Gastroesophageal sphincter (tissue), 4 donors: Measurements from ENCODE around the gene TMBIM1. TPM values are rescaled to one million over a fixed set of nuclear protein-coding genes. Genes with fewer than 3 reads are reported as not detected.

Source experiments
- ATAC-seq: fragments of 150-250 bp; one replicate; pipeline ENCODE4 v1.9.1; 2016; ENCODE audit warnings: mild to moderate bottlenecking, moderate library complexity
- H3K27ac ChIP-seq, 4 donors: fragments of 200-600 bp; sonication (generic) in 3 of 4; 1 replicate in 3 of 4; 2 replicates in 1 of 4; pipeline ENCODE4 v1.5.1; 2016 to 2019
- H3K27me3 ChIP-seq: fragments of 200-600 bp; sonication (generic); one replicate; pipeline ENCODE4 v1.5.1; 2019
- H3K36me3 ChIP-seq, 2 donors: fragments of 200-600 bp; sonication (generic); one replicate each; pipeline ENCODE4 v1.5.1; 2019; ENCODE audit warnings: control low read depth in 1 of 2
- H3K4me1 ChIP-seq, 3 donors: fragments of 200-600 bp; sonication (generic); 1 replicate in 2 of 3; 2 replicates in 1 of 3; pipeline ENCODE4 v1.5.1; 2016 to 2019; ENCODE audit warnings: control low read depth in 2 of 3
- H3K4me3 ChIP-seq, 2 donors: fragments of 200-600 bp; sonication (generic); one replicate each; pipeline ENCODE4 v1.5.1; 2019; ENCODE audit warnings: mild to moderate bottlenecking in 1 of 2, moderate library complexity in 1 of 2
- H3K9me3 ChIP-seq, 3 donors: fragments of 200-600 bp; sonication (generic); one replicate each; pipeline ENCODE4 v1.5.1; 2017 to 2019; ENCODE audit warnings: control low read depth in 2 of 3
- EP300 ChIP-seq: sonication (generic); formaldehyde crosslinking; IDR thresholded peaks from one replicate; pipeline ENCODE4 v1.6.1; 2017; ENCODE audit warnings: antibody characterized with exemption, mild to moderate bottlenecking
- POLR2A ChIP-seq, 2 donors: fragments of 450-650 bp; IDR thresholded peaks; one replicate each; pipeline ENCODE4 v1.6.1; 2017; ENCODE audit warnings: antibody characterized with exemption in 2 of 2, mild to moderate bottlenecking in 2 of 2, moderate library complexity in 1 of 2
- POLR2AphosphoS5 ChIP-seq: sonication (generic); formaldehyde crosslinking; IDR thresholded peaks from one replicate; pipeline ENCODE4 v1.6.1; 2017; ENCODE audit warnings: antibody characterized with exemption
- WGBS, 2 donors: methylation state at CpG; one replicate each; pipeline ENCODE4 v1.1.5; 2018; ENCODE audit warnings: low coverage in 1 of 2; 5-methylcytosine and 5-hydroxymethylcytosine counted together
- total RNA-seq, 4 donors: library from RNA; depleted of rRNA; stranded (reverse); fragments of >200 nt; gene quantifications; one replicate each; pipeline ENCODE4 v1.1.0, GENCODE V29; 2016
- TF ChIP-seq, protein P1 (sequence below), 4 experiments: fragments of 200-600 bp in 2 of 4; fragments of 450-650 bp in 2 of 4; sonication (generic) in 1 of 4; IDR thresholded peaks; one replicate each; pipeline ENCODE4 v1.5.1; 2017 to 2019; ENCODE audit warnings: antibody characterized with exemption in 4 of 4, mild to moderate bottlenecking in 2 of 4, moderate library complexity in 2 of 4

Gene TMBIM1
- total RNA-seq, 4 donors from 2014 or later, result 152 to 245 (median 191) TPM

DNA sequence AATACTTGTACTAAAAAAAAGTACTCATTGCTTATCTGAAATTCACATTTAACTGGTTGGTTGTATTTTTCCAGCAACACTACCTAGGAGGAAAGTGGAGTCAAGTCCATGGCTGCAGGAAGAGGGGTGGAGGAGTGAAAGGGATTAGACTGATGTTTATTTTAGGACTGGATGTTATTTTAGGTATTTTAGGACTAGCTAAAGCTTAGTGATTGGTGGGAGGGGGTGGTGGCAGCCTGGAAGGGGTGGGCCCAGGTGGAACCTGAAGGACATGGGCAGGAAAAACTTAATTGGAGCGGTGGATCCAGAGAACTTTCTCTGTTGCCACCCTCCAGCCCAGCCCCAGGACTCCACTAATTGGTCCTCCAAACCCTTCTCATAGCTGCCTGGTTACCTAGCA is 3.9 kb upstream of the TMBIM1 start:
- Histone ChIP-seq H3K36me3 (no peaks in the 10 kb centered on the region), H3K27ac (no peak overlapping the region), H3K4me1 (peaks cover 0 to 40% (median 6%) of the 10 kb centered on the region in 3 donors), H3K4me3 (no peak overlapping the region), H3K9me3 (no peaks in the 10 kb centered on the region), H3K27me3 (no peaks in the 10 kb centered on the region)
- TF ChIP-seq, protein P1, sequence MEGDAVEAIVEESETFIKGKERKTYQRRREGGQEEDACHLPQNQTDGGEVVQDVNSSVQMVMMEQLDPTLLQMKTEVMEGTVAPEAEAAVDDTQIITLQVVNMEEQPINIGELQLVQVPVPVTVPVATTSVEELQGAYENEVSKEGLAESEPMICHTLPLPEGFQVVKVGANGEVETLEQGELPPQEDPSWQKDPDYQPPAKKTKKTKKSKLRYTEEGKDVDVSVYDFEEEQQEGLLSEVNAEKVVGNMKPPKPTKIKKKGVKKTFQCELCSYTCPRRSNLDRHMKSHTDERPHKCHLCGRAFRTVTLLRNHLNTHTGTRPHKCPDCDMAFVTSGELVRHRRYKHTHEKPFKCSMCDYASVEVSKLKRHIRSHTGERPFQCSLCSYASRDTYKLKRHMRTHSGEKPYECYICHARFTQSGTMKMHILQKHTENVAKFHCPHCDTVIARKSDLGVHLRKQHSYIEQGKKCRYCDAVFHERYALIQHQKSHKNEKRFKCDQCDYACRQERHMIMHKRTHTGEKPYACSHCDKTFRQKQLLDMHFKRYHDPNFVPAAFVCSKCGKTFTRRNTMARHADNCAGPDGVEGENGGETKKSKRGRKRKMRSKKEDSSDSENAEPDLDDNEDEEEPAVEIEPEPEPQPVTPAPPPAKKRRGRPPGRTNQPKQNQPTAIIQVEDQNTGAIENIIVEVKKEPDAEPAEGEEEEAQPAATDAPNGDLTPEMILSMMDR (IDR thresholded peaks at IDR 0.05), result no peak
- TF ChIP-seq POLR2AphosphoS5, result no peak
- WGBS, 2 donors, result 88 to 100% methylated on average over 1 of the region's 1 CpG
- no peak for ATAC-seq

DNA sequence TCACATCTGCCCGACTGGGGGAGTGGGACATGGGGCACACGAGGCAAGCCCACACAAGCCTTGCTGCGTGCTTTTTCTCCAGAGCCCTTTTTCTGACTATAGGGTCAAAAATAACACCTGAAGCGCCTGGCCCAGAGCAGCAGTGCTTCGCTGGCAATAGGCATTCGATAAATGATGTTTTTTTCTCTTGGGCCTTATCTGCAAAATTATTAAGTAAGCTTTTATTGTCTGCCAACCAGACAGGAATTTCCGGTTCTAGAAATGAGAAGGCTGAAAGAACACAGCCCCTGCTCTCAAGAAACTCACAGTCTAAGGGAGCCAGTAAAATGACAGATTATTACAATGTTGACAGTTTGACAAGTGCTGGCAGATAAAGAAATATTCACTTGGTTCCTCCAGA is 2.7 kb upstream of the TMBIM1 start:
- Histone ChIP-seq H3K4me1 (peaks cover 4 to 49% (median 17%) of the 10 kb centered on the region in 3 donors), H3K27ac (no peak overlapping the region), H3K4me3 (no peak overlapping the region), H3K27me3 (no peaks in the 10 kb centered on the region), H3K36me3 (no peaks in the 10 kb centered on the region), H3K9me3 (no peaks in the 10 kb centered on the region)
- TF ChIP-seq EP300 (no peak), POLR2AphosphoS5 (no peak), POLR2A (IDR thresholded peaks at IDR 0.05) (no peak)
- TF ChIP-seq, protein P1 (IDR thresholded peaks at IDR 0.05), result no peak
- 54 to 96% methylated on average over 4 to 7 of the region's 7 CpGs for WGBS, 2 donors
- ATAC-seq, result no peak

DNA sequence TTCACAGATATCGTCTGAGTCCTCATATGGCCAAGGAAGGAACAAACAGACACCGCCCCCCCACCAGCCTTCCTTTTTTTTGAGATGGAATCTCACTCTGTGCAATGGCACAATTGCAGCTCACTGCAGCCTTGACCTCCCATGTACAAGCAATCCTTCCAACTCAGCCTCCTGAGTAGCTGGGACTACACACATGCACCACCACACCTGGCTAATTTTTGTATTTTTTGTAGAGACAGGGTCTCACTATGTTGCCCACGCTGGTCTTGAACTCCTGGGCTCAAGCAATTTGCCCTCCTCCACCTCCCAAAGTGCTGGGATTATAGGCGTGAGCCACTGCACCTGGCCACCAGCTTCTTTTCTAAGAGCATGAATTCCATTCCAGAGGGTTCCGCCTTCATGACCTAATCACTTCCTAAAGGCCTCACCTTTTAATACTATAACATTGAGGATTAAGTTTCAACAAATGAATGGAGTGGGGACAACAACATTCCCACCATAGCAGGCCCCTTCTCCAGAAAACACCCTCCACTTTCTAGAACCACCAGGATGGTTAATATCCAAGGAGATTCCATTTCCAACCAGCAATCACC is 2.2 kb upstream of the TMBIM1 start:
- Histone ChIP-seq H3K4me1 (peaks cover 7 to 54% (median 21%) of the 10 kb centered on the region in 3 donors), H3K36me3 (no peaks in the 10 kb centered on the region), H3K9me3 (no peaks in the 10 kb centered on the region), H3K4me3 (no peak overlapping the region), H3K27me3 (no peaks in the 10 kb centered on the region), H3K27ac (no peak overlapping the region)
- no peak for TF ChIP-seq EP300
- TF ChIP-seq, protein P1 (IDR thresholded peaks at IDR 0.05), result no peak
- TF ChIP-seq POLR2A (IDR thresholded peaks at IDR 0.05), result no peak
- ATAC-seq, result no peak
- WGBS, 2 donors, result 78 to 85% methylated on average over 3 to 5 of the region's 5 CpGs

DNA sequence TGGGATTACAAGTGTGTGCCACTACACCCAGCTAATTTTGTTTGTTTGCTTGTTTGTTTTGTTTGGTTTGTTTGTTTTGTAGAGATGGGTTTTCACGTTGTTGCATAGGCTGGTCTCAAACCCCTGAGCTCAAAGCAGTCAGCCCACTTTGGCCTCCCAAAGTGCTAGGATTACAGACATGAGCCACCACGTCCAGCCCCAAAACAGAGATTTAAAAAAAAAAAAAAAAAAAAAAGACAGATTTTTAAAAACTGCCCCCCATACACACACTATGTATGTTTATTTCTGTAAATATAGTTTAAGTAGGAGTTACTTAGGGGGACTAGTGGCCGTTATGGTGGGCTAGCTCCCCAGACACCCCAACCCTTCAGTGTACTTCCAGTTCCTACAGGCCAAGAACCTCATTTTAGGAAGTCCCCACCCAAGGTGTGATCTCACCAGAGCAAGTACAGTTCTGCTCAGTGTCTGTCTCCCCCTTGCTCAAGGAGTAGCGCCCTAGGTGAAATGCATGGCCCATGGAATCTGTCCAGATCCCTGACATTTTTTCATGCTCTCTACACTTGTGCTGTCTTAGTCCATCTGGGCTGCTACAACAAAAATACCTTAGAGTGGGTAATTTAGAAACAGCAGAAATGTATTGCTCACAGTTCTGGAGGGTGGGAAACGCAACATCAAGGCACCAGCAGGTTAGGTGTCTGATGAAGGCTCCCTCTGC is 1.6 kb upstream of the TMBIM1 start:
- Histone ChIP-seq H3K36me3 (no peaks in the 10 kb centered on the region), H3K4me3 (no peak overlapping the region), H3K4me1 (peaks cover 7 to 60% (median 27%) of the 10 kb centered on the region in 3 donors), H3K9me3 (no peaks in the 10 kb centered on the region), H3K27ac (peak overlapping the region in 2 of 4 donors; percentile 93 to 97), H3K27me3 (no peaks in the 10 kb centered on the region)
- WGBS, 2 donors, result 63 to 71% methylated on average over 4 of the region's 5 CpGs
- no peak for TF ChIP-seq EP300
- TF ChIP-seq, protein P1 (IDR thresholded peaks at IDR 0.05), result no peak
- TF ChIP-seq POLR2A (IDR thresholded peaks at IDR 0.05), result no peak
- TF ChIP-seq POLR2AphosphoS5, result no peak
- no peak for ATAC-seq
